HG02938 (cell line): ENCODE data around the gene HLA-F.

Experiments used
- ATAC-seq: cut with Tn5 transposase; IDR thresholded peaks from one replicate; pipeline ENCODE4 v1.9.1; 2021; ENCODE audit warnings: mild to moderate bottlenecking, moderate library complexity; ENCODE audit not compliant: unreplicated experiment

Gene HLA-F

GRCh38 chr6:29723262-29723665 is at the start of gene HLA-F:
HLA-F (plus strand) TSS chr6:29723434; CDS start chr6:29723464, 30 bp downstream.
- ATAC-seq: peak; percentile 87

GRCh38 chr6:29674008-29674407 is 49.2 kb upstream of the HLA-F start:
- no peak for ATAC-seq

- ATAC-seq: no peak
Measured at GRCh38 chr6:29675561-29675960, 47.7 kb upstream of the HLA-F start.

- no peak for ATAC-seq
Measured at GRCh38 chr6:29676981-29677601, 46.1 kb upstream of the HLA-F start.

DNA sequence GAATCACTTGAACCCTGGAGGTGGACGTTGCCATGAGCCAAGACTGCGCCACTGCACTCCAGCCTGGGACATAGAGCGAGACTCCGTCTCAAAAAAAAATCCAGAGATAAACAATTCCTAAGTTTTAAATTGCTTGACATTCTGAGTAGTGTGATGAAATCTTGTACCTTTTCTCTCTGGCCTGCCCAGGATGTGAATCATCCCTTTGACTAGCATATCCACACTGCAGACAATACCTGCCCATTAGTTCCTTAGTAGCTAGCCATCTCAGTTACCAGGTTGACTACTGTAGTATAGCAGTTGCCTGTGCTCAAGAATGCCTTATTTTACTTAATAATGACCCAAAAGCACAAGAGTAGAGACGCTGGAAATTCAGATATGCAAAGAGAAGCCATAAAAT is 45.1 kb upstream of the HLA-F start:
- ATAC-seq: no peak

DNA sequence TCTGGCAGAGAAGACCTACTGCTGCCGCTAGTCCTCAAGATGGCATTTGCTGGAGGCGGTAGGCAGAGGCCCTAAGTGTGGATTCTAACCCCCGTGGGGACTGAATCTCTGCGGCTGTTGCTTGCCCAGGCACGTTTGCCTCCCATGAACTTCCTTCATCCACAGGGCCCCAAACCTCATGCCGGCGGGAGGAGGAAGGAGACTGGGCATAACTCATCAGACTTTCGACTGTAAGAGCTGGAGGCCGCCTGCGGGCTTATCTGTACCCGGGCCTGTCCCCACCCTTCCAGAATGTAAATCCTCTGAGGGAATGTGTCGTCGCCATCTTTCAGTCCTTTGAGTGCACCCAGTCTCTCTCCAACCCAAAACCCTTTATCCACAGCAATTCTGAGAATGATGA is 43.3 kb upstream of the HLA-F start:
- ATAC-seq: no peak

DNA sequence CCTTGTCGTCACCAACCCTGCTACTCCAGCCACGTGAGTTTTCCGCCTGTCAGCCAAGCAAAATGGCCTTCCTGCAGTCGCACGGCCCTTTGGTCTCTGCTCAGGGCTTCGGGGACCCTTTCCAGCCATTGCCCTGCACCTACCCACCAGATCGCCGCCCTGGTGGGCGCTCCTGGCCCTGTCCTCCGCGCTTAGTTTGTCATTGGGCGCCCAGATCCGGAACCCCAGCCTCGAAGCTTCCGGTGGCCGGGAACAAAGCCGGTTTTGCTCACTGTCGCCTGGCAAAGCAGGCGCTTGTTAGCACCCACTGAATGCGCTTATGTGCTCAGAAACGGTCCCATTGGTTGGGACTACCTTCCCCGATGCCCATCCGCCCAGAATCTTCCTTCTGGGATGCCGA is 42.8 kb upstream of the HLA-F start:
- no peak for ATAC-seq

DNA sequence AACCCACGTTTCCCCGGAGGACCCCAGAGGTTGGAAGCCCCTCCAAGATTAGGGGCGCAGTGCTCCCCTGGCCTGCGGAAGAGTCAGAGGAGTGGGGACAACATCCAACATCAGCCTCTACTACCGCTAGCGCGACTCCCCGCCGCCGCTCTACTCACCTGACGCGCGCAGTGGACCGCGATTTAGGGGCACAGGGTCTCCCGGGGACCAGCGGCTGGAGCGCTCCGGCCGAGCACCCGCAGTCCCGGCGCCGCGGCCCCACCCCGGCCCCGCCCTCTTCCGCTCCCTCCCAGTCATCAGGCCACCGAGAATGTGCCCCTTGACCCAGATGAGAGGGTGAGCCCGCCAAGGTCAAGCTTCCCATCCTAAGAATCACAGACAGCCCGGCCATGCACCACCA is 42.3 kb upstream of the HLA-F start, which contains the start of gene ZFP57:
TSS of gene ZFP57 (minus strand) at position 249 of the 400 bp plus-strand sequence. CDS start 4,149 bp downstream, outside the sequence.
- no peak for ATAC-seq

DNA sequence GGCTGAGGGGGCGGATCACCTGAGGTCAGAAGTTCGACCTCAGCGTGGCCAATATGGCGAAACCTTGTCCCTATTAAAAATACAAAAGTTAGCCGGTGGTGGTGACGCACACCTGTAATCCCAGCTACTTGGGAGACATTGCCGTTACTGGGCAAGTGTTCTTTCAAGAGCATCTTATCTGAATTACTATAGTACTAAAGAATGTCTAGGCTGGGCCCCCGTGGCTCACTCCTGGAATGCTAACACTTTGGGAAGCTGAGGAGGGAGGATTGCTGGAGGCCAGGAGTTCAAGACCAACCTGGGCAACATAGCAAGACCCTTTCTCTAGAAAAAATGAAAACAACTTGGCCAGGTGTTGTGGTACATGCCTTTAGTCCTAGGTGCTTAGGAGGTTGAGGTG is 41.4 kb upstream of the HLA-F start:
- ATAC-seq: no peak

- ATAC-seq: no peak
Measured at GRCh38 chr6:29685718-29686326, 37.4 kb upstream of the HLA-F start.

DNA sequence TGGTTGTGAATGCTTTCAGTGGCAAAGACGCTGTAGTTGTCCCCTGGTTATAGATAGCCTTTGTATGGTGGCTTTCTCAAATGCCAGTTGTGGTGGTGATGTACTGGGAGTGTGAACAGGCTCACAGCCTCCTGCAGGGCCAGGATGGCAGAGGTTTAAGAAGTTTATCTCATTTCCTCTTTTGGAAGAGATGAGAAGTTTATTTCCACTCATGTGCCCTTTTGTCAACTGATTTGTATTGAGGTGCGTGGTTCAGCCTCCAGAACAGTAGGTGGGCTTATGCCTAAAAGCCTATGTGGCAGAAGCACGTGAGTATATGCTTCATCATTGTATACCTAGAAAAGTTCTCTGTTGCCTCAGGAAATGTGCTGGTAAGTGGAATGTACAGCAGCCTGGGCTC is 28.6 kb upstream of the HLA-F start:
- no peak for ATAC-seq

DNA sequence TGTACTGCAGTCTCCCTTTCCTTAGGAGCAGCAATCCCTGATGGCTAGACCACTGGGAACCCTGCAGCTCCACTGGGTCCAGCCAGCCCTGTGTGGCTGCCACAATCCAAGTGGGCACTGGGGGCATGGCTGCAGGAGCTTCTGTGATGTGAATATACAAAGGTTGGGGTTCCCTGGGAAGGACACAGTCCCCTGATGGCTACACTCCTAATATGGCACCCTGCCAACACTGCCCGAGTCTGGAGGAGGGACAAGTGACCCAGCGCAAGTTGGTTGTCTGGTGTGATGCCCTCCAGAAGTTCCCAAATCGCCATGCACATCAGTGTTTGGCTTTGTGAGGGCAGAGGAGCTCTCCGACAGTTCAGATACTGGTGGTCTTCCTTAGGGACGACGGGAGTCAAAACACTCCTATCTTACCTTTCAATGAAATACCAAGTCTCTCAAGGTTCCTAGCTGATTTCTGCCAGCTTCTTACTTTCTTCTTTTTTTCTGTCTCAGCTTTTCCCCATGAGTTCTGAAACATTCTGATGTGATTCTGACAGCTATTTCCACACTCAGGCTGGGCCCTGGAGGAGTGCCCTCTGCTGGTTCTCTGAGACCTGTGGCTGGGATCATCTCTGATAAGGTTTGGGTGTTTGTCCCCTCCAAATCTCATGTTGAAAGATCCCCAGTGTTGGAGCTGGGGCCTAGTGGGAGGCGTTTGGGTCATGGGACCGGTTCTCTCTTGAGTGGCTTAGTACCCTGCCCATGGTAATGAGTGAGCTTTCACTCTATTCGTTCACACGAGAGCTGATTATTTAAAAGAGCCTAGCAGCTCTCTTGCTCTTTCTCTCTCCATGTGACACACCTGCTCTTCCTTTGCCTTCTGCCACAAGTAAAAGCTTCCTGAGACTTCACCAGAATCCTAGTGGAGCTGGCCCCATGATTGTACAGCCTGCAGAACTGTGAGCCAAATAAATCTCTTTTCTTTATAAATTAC is 26.8 kb upstream of the HLA-F start:
- no peak for ATAC-seq

- no peak for ATAC-seq
Measured at GRCh38 chr6:29702519-29703103, 20.6 kb upstream of the HLA-F start.

DNA sequence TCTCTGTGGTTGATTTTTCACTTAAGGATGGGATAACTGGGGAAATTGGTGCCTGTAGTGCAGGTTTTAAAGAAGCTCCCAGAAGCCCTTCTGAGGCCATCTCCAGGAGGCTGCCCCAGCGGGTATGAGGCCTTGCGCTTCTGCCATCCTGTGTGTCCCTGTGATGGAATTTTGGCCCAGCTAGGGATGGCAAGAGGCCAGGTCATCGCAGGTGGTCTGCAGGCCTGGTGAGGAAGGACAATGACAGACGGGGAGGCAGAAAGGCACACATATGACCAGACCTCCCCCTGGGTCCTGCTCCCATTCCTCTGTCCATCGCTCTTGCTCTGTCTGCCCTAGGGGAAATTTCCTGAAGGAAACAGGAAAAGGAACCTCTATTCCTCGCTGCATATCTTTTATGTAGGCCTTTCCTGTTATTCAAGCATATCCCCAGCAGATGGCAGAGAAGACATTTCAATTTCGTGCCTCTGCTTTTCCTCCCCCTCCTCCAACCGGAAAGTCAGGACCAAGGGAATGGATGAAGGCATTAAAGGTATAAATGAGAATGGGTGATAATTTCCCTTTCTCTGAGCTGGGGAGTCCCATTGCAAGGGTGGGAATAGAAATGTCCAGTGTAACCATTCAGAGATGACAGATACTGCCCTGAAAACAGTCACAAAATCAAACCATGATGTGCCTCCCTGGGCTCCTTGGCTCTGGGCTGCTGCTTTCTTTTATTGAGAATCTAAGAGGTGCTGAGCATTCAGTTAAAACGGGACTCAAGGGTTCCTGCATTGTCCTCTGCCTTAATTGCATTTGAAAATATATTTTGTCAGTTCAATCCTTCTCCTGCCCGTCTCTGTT is 17.6 kb upstream of the HLA-F start:
- no peak for ATAC-seq

- ATAC-seq: no peak
Measured at GRCh38 chr6:29708432-29709179, 14.6 kb upstream of the HLA-F start.

GRCh38 chr6:29709188-29709587 is 14.0 kb upstream of the HLA-F start:
- ATAC-seq: no peak

- no peak for ATAC-seq
Measured at GRCh38 chr6:29710281-29710941, 12.8 kb upstream of the HLA-F start.

GRCh38 chr6:29720863-29721262 is 2.4 kb upstream of the HLA-F start:
- ATAC-seq: no peak
